Measurements from ENCODE around the gene HS3ST2. TPM values are rescaled to one million over a fixed set of nuclear protein-coding genes. Genes with fewer than 3 reads are reported as not detected.
"Not testable (repeated sequence)": the region's sequence is repeated elsewhere in the genome, so short reads cannot be mapped to it uniquely, and the experiment has no call there.

Gene HS3ST2
- total RNA-seq, 4 donors from 2014 or later = 0.71 to 2.2 (median 1.5) TPM

DNA sequence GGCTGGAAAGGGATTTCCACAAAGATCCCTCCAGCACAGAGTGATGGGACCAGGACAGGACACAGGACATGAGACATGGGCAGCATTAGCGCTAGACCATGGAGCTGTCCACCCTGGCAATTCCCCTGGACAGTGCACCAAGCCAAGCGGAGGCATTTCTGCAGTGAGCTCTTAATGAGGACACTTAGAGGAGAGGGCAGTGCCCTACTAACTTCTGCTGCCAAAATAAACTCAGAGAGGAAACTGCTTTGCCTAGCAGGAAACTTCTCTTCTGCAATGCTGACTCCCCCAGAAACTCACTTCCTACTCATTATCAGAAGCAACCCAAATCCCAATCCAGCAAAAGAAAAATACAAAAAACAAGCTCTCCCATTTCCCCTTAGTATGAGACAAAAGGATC is 119.2 kb downstream of the HS3ST2 start:
- Histone ChIP-seq H3K4me1 (peaks cover 0 to 4% (median 0%) of the 10 kb centered on the region in 4 donors), H3K27me3 (peaks cover 0 to 37% (median 6%) of the 10 kb centered on the region in 4 donors), H3K9me3 (no peaks in the 10 kb centered on the region), H3K4me3 (no peak overlapping the region), H3K36me3 (no peaks in the 10 kb centered on the region), H3K27ac (replicated peaks in 1 of 4) (no peak overlapping the region)
- 31% methylated on average over 2 of the region's 2 CpGs for WGBS
- DNase-seq (ENCODE audit: extremely low spot score) = no peak
- intact Hi-C loops (cut with DNase I) = no loop called here
- TF ChIP-seq EP300 (IDR thresholded peaks at IDR 0.05) (no peak), POLR2AphosphoS5 (IDR thresholded peaks at IDR 0.05) (no peak), POLR2A (IDR thresholded peaks at IDR 0.05; ENCODE audit: low read depth) (no peak)
- TF ChIP-seq, protein P1, sequence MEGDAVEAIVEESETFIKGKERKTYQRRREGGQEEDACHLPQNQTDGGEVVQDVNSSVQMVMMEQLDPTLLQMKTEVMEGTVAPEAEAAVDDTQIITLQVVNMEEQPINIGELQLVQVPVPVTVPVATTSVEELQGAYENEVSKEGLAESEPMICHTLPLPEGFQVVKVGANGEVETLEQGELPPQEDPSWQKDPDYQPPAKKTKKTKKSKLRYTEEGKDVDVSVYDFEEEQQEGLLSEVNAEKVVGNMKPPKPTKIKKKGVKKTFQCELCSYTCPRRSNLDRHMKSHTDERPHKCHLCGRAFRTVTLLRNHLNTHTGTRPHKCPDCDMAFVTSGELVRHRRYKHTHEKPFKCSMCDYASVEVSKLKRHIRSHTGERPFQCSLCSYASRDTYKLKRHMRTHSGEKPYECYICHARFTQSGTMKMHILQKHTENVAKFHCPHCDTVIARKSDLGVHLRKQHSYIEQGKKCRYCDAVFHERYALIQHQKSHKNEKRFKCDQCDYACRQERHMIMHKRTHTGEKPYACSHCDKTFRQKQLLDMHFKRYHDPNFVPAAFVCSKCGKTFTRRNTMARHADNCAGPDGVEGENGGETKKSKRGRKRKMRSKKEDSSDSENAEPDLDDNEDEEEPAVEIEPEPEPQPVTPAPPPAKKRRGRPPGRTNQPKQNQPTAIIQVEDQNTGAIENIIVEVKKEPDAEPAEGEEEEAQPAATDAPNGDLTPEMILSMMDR (IDR thresholded peaks at IDR 0.05) = no peak

DNA sequence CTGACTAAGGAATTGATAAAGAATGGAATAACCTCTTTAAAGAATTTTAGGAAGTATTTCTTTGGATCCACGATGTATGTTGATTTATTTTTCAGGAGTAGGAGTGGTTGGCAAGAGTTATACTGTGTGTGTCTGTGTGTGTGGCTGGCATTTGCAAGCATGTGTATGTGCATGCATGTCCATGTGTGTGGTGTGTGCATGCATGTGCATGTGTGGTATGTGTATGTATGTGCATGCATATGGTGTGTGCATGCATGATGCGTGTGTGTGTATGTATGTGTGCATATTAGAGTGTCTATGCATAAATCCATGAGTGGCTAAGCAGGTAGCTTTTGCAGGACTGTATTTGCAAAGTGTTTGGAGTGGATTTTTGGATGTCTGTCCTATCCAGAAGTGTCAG is 120.8 kb downstream of the HS3ST2 start:
- no peaks in the 10 kb centered on the region for H3K9me3 ChIP-seq
- no peaks in the 10 kb centered on the region for H3K36me3 ChIP-seq
- no peak overlapping the region for H3K4me3 ChIP-seq
- peaks cover 0 to 4% (median 0%) of the 10 kb centered on the region in 4 donors for H3K4me1 ChIP-seq
- intact Hi-C loops (cut with DNase I) = no loop called here
- 82% methylated on average over 2 of the region's 2 CpGs for WGBS
- DNase-seq (ENCODE audit: extremely low spot score) = no peak
- H3K27me3 ChIP-seq = peaks cover 0 to 37% (median 6%) of the 10 kb centered on the region in 4 donors
- H3K27ac ChIP-seq (replicated peaks in 1 of 4) = no peak overlapping the region
- no peak for TF ChIP-seq POLR2A (IDR thresholded peaks at IDR 0.05; ENCODE audit: low read depth)
- no peak for TF ChIP-seq EP300 (IDR thresholded peaks at IDR 0.05)
- TF ChIP-seq, protein P1 (IDR thresholded peaks at IDR 0.05) = no peak
- TF ChIP-seq POLR2AphosphoS5 (IDR thresholded peaks at IDR 0.05) = no peak

DNA sequence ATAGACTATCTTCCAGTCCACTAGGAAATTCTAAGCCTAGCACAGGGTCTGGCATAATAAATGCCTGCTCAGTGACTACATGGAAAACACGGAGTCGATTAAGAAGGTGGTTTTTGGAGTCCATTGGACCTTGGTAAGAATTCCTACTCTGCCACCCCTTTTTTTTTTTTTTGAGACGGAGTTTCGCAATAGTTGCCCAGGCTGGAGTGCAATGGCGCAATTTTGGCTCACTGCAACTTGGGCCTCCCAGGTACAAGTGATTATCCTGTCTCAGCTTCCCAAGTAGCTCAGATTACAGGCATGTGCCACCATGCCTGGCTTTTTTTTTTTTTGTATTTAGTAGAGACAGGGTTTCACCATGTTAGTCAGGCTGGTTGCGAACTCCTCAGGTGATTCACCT is 123.2 kb downstream of the HS3ST2 start:
- Histone ChIP-seq H3K36me3 (no peaks in the 10 kb centered on the region), H3K4me3 (no peak overlapping the region), H3K27ac (replicated peaks in 1 of 4) (no peak overlapping the region), H3K4me1 (peaks cover 0 to 4% (median 0%) of the 10 kb centered on the region in 4 donors), H3K9me3 (no peaks in the 10 kb centered on the region), H3K27me3 (peaks cover 0 to 17% (median 2%) of the 10 kb centered on the region in 4 donors)
- TF ChIP-seq POLR2A (IDR thresholded peaks at IDR 0.05; ENCODE audit: low read depth) = no peak
- TF ChIP-seq POLR2AphosphoS5 (IDR thresholded peaks at IDR 0.05) = no peak
- TF ChIP-seq, protein P1 (IDR thresholded peaks at IDR 0.05) = no peak
- TF ChIP-seq EP300 (IDR thresholded peaks at IDR 0.05) = no peak
- no peak for DNase-seq (ENCODE audit: extremely low spot score)
- intact Hi-C loops (cut with DNase I) = no loop called here
- WGBS = 75% methylated on average over 6 of the region's 6 CpGs

DNA sequence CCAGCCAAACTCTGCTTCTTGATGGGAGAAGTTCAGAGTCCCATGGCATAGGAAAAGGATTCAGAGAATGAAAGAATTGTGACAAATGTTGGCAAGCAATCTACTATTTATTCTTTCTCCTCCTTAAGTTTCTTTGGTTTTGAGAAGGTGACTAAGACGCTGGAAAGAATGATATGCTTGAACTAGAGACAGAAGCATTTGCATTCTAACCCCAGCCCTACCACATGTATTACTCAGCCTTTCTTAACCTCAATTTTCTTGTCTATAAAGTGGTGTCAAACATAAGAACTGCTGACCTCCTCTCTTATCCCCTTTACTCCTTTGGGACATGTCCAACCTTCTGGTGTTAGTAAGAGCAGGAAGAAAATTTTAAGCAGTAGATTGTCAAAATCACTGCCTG is 124.7 kb downstream of the HS3ST2 start:
- intact Hi-C loops (cut with DNase I) = no loop called here
- H3K4me3 ChIP-seq = no peak overlapping the region
- no peak overlapping the region for H3K27ac ChIP-seq (replicated peaks in 1 of 4)
- H3K27me3 ChIP-seq = peaks cover 0 to 10% (median 2%) of the 10 kb centered on the region in 4 donors
- TF ChIP-seq POLR2A (IDR thresholded peaks at IDR 0.05; ENCODE audit: low read depth) (no peak), EP300 (IDR thresholded peaks at IDR 0.05) (no peak), POLR2AphosphoS5 (IDR thresholded peaks at IDR 0.05) (no peak)
- TF ChIP-seq, protein P1 (IDR thresholded peaks at IDR 0.05) = no peak
- WGBS = 71% methylated on average over 1 of the region's 1 CpG
- no peaks in the 10 kb centered on the region for H3K36me3 ChIP-seq
- H3K4me1 ChIP-seq = peaks cover 0 to 2% (median 0%) of the 10 kb centered on the region in 4 donors
- H3K9me3 ChIP-seq = no peaks in the 10 kb centered on the region
- DNase-seq (ENCODE audit: extremely low spot score) = no peak

DNA sequence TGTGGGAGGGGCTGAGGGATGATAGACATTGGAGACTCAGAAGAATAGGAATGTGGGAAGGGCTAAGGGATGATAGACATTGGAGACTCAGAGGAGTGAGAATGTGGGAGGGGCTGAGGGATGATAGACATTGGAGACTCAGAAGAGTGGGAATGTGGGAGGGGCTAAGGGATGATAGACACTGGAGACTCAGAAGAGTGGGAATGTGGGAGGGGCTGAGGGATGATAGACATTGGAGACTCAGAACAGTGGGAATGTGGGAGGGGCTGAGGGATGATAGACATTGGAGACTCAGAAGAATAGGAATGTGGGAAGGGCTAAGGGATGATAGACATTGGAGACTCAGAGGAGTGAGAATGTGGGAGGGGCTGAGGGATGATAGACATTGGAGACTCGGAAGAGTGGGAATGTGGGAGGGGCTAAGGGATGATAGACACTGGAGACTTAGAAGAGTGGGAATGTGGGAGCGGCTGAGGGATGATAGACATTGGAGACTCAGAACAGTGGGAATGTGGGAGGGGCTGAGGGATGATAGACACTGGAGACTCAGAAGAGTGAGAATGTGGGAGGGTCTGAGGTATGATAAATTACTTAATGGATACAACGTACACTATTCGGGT is 125.9 kb downstream of the HS3ST2 start:
- H3K27me3 ChIP-seq; H3K4me1 ChIP-seq; H3K27ac ChIP-seq (replicated peaks in 1 of 4); H3K9me3 ChIP-seq; intact Hi-C loops (cut with DNase I); H3K36me3 ChIP-seq; DNase-seq (ENCODE audit: extremely low spot score); H3K4me3 ChIP-seq: not testable (repeated sequence)
- WGBS = 62% methylated on average over 4 of the region's 4 CpGs

All from esophagus muscularis mucosa (tissue), 4 donors.